ENCODE data around the gene PATL2.
"Not testable (repeated sequence)": the region's sequence is repeated elsewhere in the genome, so short reads cannot be mapped to it uniquely, and the experiment has no call there.

The PATL2 gene

GRCh38 chr15:44692659-44693058 lies 18.5 kb downstream of the PATL2 start:
- in situ Hi-C loops (cut with MboI; ENCODE audit: low sequenced_read_pairs): no loop called here

GRCh38 chr15:44690245-44690644 lies 20.9 kb downstream of the PATL2 start:
- in situ Hi-C loops (cut with MboI; ENCODE audit: low sequenced_read_pairs): not testable (repeated sequence)

- in situ Hi-C loops (cut with MboI; ENCODE audit: low sequenced_read_pairs): not testable (repeated sequence)
Measured at GRCh38 chr15:44689318-44689717, 21.8 kb downstream of the PATL2 start.

- in situ Hi-C loops (cut with MboI; ENCODE audit: low sequenced_read_pairs): not testable (repeated sequence)
Measured at GRCh38 chr15:44682809-44683682, 28.1 kb downstream of the PATL2 start.

- in situ Hi-C loops (cut with MboI; ENCODE audit: low sequenced_read_pairs): no loop called here
Measured at GRCh38 chr15:44682211-44682610, 28.9 kb downstream of the PATL2 start.

GRCh38 chr15:44676676-44677075 lies 34.4 kb downstream of the PATL2 start:
- in situ Hi-C loops (cut with MboI; ENCODE audit: low sequenced_read_pairs): no loop called here

- in situ Hi-C loops (cut with MboI; ENCODE audit: low sequenced_read_pairs): no loop called here
Measured at GRCh38 chr15:44675911-44676310, 35.2 kb downstream of the PATL2 start.

GRCh38 chr15:44673639-44674038 lies 37.5 kb downstream of the PATL2 start:
- in situ Hi-C loops (cut with MboI; ENCODE audit: low sequenced_read_pairs): no loop called here

GRCh38 chr15:44670087-44670950 lies 40.8 kb downstream of the PATL2 start:
- in situ Hi-C loops (cut with MboI; ENCODE audit: low sequenced_read_pairs): no loop called here

- in situ Hi-C loops (cut with MboI; ENCODE audit: low sequenced_read_pairs): no loop called here
Measured at GRCh38 chr15:44668921-44669320, 42.2 kb downstream of the PATL2 start.

GRCh38 chr15:44667039-44667360 lies 44.1 kb downstream of the PATL2 start:
- in situ Hi-C loops (cut with MboI; ENCODE audit: low sequenced_read_pairs): no loop called here

- in situ Hi-C loops (cut with MboI; ENCODE audit: low sequenced_read_pairs): no loop called here
Measured at GRCh38 chr15:44666210-44667038, 44.7 kb downstream of the PATL2 start.

- in situ Hi-C loops (cut with MboI; ENCODE audit: low sequenced_read_pairs): no loop called here
Measured at GRCh38 chr15:44663410-44664308, 47.5 kb downstream of the PATL2 start, which contains the start of gene SPG11. TSS of gene SPG11 (minus strand) at chr15:44663662. CDS start at chr15:44663647, 15 bp downstream.

- in situ Hi-C loops (cut with MboI; ENCODE audit: low sequenced_read_pairs): no loop called here
Measured at GRCh38 chr15:44662478-44663409, 48.4 kb downstream of the PATL2 start.

- in situ Hi-C loops (cut with MboI; ENCODE audit: low sequenced_read_pairs): no loop called here
Measured at GRCh38 chr15:44661576-44661975, 49.5 kb downstream of the PATL2 start.

- in situ Hi-C loops (cut with MboI; ENCODE audit: low sequenced_read_pairs): no loop called here
Measured at GRCh38 chr15:44659056-44659455, 52.1 kb downstream of the PATL2 start.

- in situ Hi-C loops (cut with MboI; ENCODE audit: low sequenced_read_pairs): no loop called here
Measured at GRCh38 chr15:44657378-44657777, 53.7 kb downstream of the PATL2 start.

- in situ Hi-C loops (cut with MboI; ENCODE audit: low sequenced_read_pairs): no loop called here
Measured at GRCh38 chr15:44656913-44657312, 54.2 kb downstream of the PATL2 start.

GRCh38 chr15:44656298-44656697 lies 54.8 kb downstream of the PATL2 start:
- in situ Hi-C loops (cut with MboI; ENCODE audit: low sequenced_read_pairs): no loop called here

Measured in hTERT RPE-1 (cell line).